Stimulated activated CD4-positive, alpha-beta T cell treated with anti-CD3 and anti-CD28 coated beads, Interleukin-12 subunit alpha, Interleukin-12 subunit beta, amount 100 ng/mL, for 48 hours (primary cell): ENCODE results near the gene MRFAP1.

Experiments
- DNase-seq, 3 donors: peaks; one replicate each; pipeline ENCODE4 v3.0.0-alpha.2; 2020; ENCODE audit warnings: low read depth in 2 of 3, low spot score in 1 of 3

Gene MRFAP1

GRCh38 chr4:6640292-6641163 is at the start of gene MRFAP1:
MRFAP1 (plus strand) TSS chr4:6640685; CDS start chr4:6640863, 178 bp downstream.
- peak; percentile 89 to 92 (median 90) for DNase-seq

GRCh38 chr4:6591313-6591712 is 49.2 kb upstream of the MRFAP1 start:
- DNase-seq, result no peak

GRCh38 chr4:6591781-6592180 is 48.7 kb upstream of the MRFAP1 start:
- DNase-seq, result no peak

GRCh38 chr4:6592804-6593563 is 47.5 kb upstream of the MRFAP1 start:
- DNase-seq, result no peak

GRCh38 chr4:6594341-6594740 is 46.1 kb upstream of the MRFAP1 start:
- no peak for DNase-seq

GRCh38 chr4:6594826-6595355 is 45.6 kb upstream of the MRFAP1 start:
- no peak for DNase-seq

GRCh38 chr4:6595897-6596537 is 44.5 kb upstream of the MRFAP1 start:
- no peak for DNase-seq

GRCh38 chr4:6596948-6597347 is 43.5 kb upstream of the MRFAP1 start:
- no peak for DNase-seq

GRCh38 chr4:6598127-6598526 is 42.4 kb upstream of the MRFAP1 start:
- no peak for DNase-seq

- no peak for DNase-seq
These were observed 41.8 kb upstream of the MRFAP1 start for GRCh38 chr4:6598641-6599040.

GRCh38 chr4:6601661-6602250 is 38.7 kb upstream of the MRFAP1 start:
- no peak for DNase-seq

- DNase-seq, result no peak
These were observed 38.2 kb upstream of the MRFAP1 start for GRCh38 chr4:6602289-6602688.

- DNase-seq, result no peak
These were observed 37.4 kb upstream of the MRFAP1 start for GRCh38 chr4:6603128-6603527.

- DNase-seq, result no peak
These were observed 35.4 kb upstream of the MRFAP1 start for GRCh38 chr4:6605114-6605513.

GRCh38 chr4:6605605-6606004 is 34.9 kb upstream of the MRFAP1 start:
- no peak for DNase-seq

- DNase-seq, result no peak
These were observed 33.8 kb upstream of the MRFAP1 start for GRCh38 chr4:6606465-6607235.

- no peak for DNase-seq
These were observed 33.0 kb upstream of the MRFAP1 start for GRCh38 chr4:6607368-6608055.

GRCh38 chr4:6608758-6609414 is 31.6 kb upstream of the MRFAP1 start:
- DNase-seq, result no peak

- DNase-seq, result no peak
These were observed 30.9 kb upstream of the MRFAP1 start for GRCh38 chr4:6609415-6610079.
